CD14-positive monocyte (primary cell): ENCODE measurements around the gene COL19A1. TPM values are rescaled to one million over a fixed set of nuclear protein-coding genes. Genes with fewer than 3 reads are reported as not detected.

Experiments used
- DNase-seq, 3 donors: peaks; one replicate each; pipeline ENCODE4 v3.0.0-alpha.2; 2011 to 2022
- H2AFZ ChIP-seq: 2 replicates; pipeline ENCODE4 v1.6.0; 2012; ENCODE audit warnings: mild to moderate bottlenecking, low read depth, low read length, inconsistent platforms; ENCODE audit not compliant: insufficient read depth, poor library complexity, severe bottlenecking
- H3K27ac ChIP-seq, 2 donors: 1 replicate in 1 of 2; 2 replicates in 1 of 2; pipeline ENCODE4 v1.5.1; 2012 to 2013; ENCODE audit warnings: low read length in 2 of 2, control low read depth in 1 of 2, inconsistent platforms in 1 of 2, low read depth in 1 of 2, mild to moderate bottlenecking in 1 of 2
- H3K27me3 ChIP-seq, 2 donors: one replicate each; pipeline versions ENCODE4 v1.6.0 to v1.6.1; 2011 to 2013; ENCODE audit warnings: low read length in 2 of 2; ENCODE audit not compliant: control insufficient read depth in 2 of 2, insufficient read depth in 2 of 2
- H3K36me3 ChIP-seq, 2 donors: replicated peaks in 1 of 2; 1 replicate in 1 of 2; 2 replicates in 1 of 2; pipeline versions ENCODE4 v1.5.1 to v1.6.1; 2012 to 2013; ENCODE audit warnings: low read length in 2 of 2, control low read depth in 1 of 2, inconsistent platforms in 1 of 2, mild to moderate bottlenecking in 1 of 2; ENCODE audit not compliant: insufficient read depth in 2 of 2, control insufficient read depth in 1 of 2
- H3K4me1 ChIP-seq, 2 donors: 1 replicate in 1 of 2; 2 replicates in 1 of 2; pipeline versions ENCODE4 v1.5.1 to v1.6.1; 2012 to 2013; ENCODE audit warnings: low read length in 2 of 2, control low read depth in 1 of 2, inconsistent platforms in 1 of 2, mild to moderate bottlenecking in 1 of 2, moderate library complexity in 1 of 2; ENCODE audit not compliant: insufficient read depth in 2 of 2, control insufficient read depth in 1 of 2
- H3K4me2 ChIP-seq: replicated peaks from 2 replicates; pipeline ENCODE3; 2012; ENCODE audit warnings: low read length, moderate library complexity, mild to moderate bottlenecking; ENCODE audit not compliant: poor library complexity, severe bottlenecking; ENCODE audit errors: extremely low read depth
- H3K4me3 ChIP-seq, 3 experiments: fragments of 200-600 bp in 1 of 3; sonication (generic) in 1 of 3; replicated peaks in 1 of 3; 1 replicate in 2 of 3; 2 replicates in 1 of 3; pipeline ENCODE4 v1.5.1; 2011 to 2013; ENCODE audit warnings: low read length in 3 of 3, mild to moderate bottlenecking in 3 of 3, control low read depth in 2 of 3, low read depth in 2 of 3, inconsistent platforms in 1 of 3, moderate library complexity in 1 of 3
- H3K79me2 ChIP-seq: 2 replicates; pipeline ENCODE4 v1.6.0; 2012; ENCODE audit warnings: mild to moderate bottlenecking, control low read depth, inconsistent platforms, low read length, moderate library complexity; ENCODE audit not compliant: insufficient read depth
- H3K9ac ChIP-seq: 2 replicates; pipeline ENCODE4 v1.6.0; 2017; ENCODE audit warnings: low read length, mild to moderate bottlenecking; ENCODE audit not compliant: insufficient read depth, poor library complexity, severe bottlenecking
- H3K9me3 ChIP-seq, 2 donors: replicated peaks in 1 of 2; 1 replicate in 1 of 2; 2 replicates in 1 of 2; pipeline versions ENCODE4 v1.5.1 to v1.6.1; 2012 to 2013; ENCODE audit warnings: low read length in 2 of 2, control low read depth in 1 of 2; ENCODE audit not compliant: control insufficient read depth in 1 of 2, insufficient read depth in 1 of 2
- H4K20me1 ChIP-seq: 2 replicates; pipeline ENCODE4 v1.6.0; 2012; ENCODE audit warnings: mild to moderate bottlenecking, low read length, control low read depth, moderate library complexity; ENCODE audit not compliant: insufficient read depth
- H3K27ac Mint-ChIP-seq, 7 donors: one replicate each; pipeline ENCODE4 v1.8.0; 2020; ENCODE audit warnings: mild to moderate bottlenecking in 7 of 7, mixed read lengths in 7 of 7, moderate library complexity in 6 of 7, inconsistent platforms in 2 of 7
- H3K27me3 Mint-ChIP-seq, 3 donors: one replicate each; pipeline ENCODE4 v1.8.0; 2021 to 2022; ENCODE audit warnings: low read depth in 3 of 3, mild to moderate bottlenecking in 3 of 3, mixed read lengths in 3 of 3, moderate library complexity in 3 of 3, inconsistent platforms in 1 of 3
- H3K36me3 Mint-ChIP-seq, 2 donors: one replicate each; pipeline ENCODE4 v1.8.0; 2020; ENCODE audit warnings: mixed read lengths in 2 of 2, inconsistent platforms in 1 of 2, mild to moderate bottlenecking in 1 of 2
- H3K4me1 Mint-ChIP-seq: one replicate; pipeline ENCODE4 v1.8.0; 2020; ENCODE audit warnings: mild to moderate bottlenecking, mixed read lengths
- H3K4me3 Mint-ChIP-seq, 2 donors: one replicate each; pipeline ENCODE4 v1.8.0; 2020; ENCODE audit warnings: mild to moderate bottlenecking in 2 of 2, mixed read lengths in 2 of 2, moderate library complexity in 1 of 2
- H3K9me3 Mint-ChIP-seq, 7 donors: one replicate each; pipeline ENCODE4 v1.8.0; 2020 to 2022; ENCODE audit warnings: mixed read lengths in 7 of 7, mild to moderate bottlenecking in 6 of 7, moderate library complexity in 6 of 7, inconsistent platforms in 2 of 7
- WGBS: methylation state at CpG from one replicate; pipeline ENCODE4 v1.1.5; 2013; ENCODE audit warnings: missing lambda C conversion rate; ENCODE audit not compliant: insufficient coverage; 5-methylcytosine and 5-hydroxymethylcytosine counted together
- intact Hi-C, 2 donors: fragments of 100-400 bp; cut with micrococcal nuclease; formaldehyde crosslinking; loops; one replicate each; pipeline versions ENCODE4 v1.15.0 to v1.15.1; 2023
- polyA plus RNA-seq, 3 donors: library from polyadenylated mRNA; depleted of rRNA in 1 of 3; unstranded in 2 of 3; stranded (reverse) in 1 of 3; fragments of 300-500 nt in 2 of 3; fragments of >200 nt in 1 of 3; fragmentation: Illumina TruSeq in 2 of 3; gene quantifications; 1 replicate in 2 of 3; 2 replicates in 1 of 3; pipeline ENCODE4 v1.2.3, GENCODE V29; 2012 to 2021
- TF ChIP-seq, protein P1 (sequence below): fragments of 200-600 bp; IDR thresholded peaks from one replicate; pipeline ENCODE4 v1.8.0; 2022; ENCODE audit warnings: antibody characterized with exemption, mild to moderate bottlenecking

Gene COL19A1
- polyA plus RNA-seq, 3 donors: not detected

DNA sequence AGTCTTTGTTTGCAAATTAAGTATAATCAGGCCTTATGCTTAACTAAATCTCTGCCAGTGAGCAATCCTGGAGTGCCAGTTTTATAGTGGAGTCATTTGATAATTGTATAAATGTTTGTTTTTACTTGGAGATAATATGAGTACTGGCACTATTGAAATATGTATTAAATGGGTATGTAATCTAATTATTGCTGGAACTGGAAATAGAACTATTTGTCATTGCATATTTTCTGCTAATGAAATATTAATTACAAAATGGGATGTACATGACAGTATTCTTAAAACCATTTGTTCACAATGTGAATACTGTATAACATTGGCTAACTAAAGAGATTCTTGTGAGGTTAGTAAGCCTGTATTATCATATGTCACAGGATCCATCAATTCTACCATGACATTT lies 49.0 kb upstream of the COL19A1 start:
- Histone ChIP-seq H3K27me3 (no peaks in the 10 kb centered on the region), H3K4me2 (no peak overlapping the region), H3K27ac (no peak overlapping the region), H3K4me3 (no peak overlapping the region), H3K9ac (no peak overlapping the region), H4K20me1 (no peaks in the 10 kb centered on the region), H2AFZ (no peak overlapping the region), H3K79me2 (no peaks in the 10 kb centered on the region), H3K9me3 (no peaks in the 10 kb centered on the region), H3K4me1 (peaks cover 20 to 27% of the 10 kb centered on the region in 2 donors), H3K36me3 (no peaks in the 10 kb centered on the region)
- Mint-ChIP-seq H3K9me3 (peaks cover 0 to 3% (median 0%) of the 10 kb centered on the region in 7 donors), H3K27me3 (peaks cover 0 to 3% (median 0%) of the 10 kb centered on the region in 3 donors), H3K4me3 (no peak overlapping the region), H3K36me3 (peaks cover 0 to 2% of the 10 kb centered on the region in 2 donors), H3K4me1 (peaks cover 28% of the 10 kb centered on the region), H3K27ac (no peak overlapping the region)
- intact Hi-C loops: no loop called here
- TF ChIP-seq, protein P1, sequence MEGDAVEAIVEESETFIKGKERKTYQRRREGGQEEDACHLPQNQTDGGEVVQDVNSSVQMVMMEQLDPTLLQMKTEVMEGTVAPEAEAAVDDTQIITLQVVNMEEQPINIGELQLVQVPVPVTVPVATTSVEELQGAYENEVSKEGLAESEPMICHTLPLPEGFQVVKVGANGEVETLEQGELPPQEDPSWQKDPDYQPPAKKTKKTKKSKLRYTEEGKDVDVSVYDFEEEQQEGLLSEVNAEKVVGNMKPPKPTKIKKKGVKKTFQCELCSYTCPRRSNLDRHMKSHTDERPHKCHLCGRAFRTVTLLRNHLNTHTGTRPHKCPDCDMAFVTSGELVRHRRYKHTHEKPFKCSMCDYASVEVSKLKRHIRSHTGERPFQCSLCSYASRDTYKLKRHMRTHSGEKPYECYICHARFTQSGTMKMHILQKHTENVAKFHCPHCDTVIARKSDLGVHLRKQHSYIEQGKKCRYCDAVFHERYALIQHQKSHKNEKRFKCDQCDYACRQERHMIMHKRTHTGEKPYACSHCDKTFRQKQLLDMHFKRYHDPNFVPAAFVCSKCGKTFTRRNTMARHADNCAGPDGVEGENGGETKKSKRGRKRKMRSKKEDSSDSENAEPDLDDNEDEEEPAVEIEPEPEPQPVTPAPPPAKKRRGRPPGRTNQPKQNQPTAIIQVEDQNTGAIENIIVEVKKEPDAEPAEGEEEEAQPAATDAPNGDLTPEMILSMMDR: no peak
- DNase-seq: no peak

GRCh38 chr6:69818223-69818930 lies 48.0 kb upstream of the COL19A1 start:
- H3K27ac Mint-ChIP-seq: peak overlapping the region in 1 of 7 donors; percentile 45
- no peak overlapping the region for H3K4me3 Mint-ChIP-seq
- no peaks in the 10 kb centered on the region for H4K20me1 ChIP-seq
- H3K9ac ChIP-seq: no peak overlapping the region
- no peak overlapping the region for H3K27ac ChIP-seq
- WGBS: 80% methylated on average over 2 of the region's 2 CpGs
- intact Hi-C loops: no loop called here
- H2AFZ ChIP-seq: no peak overlapping the region
- H3K27me3 ChIP-seq: no peaks in the 10 kb centered on the region
- DNase-seq: no peak
- TF ChIP-seq, protein P1: no peak
- peaks cover 18% of the 10 kb centered on the region for H3K4me1 Mint-ChIP-seq
- no peaks in the 10 kb centered on the region for H3K36me3 ChIP-seq
- peaks cover 0 to 2% of the 10 kb centered on the region in 2 donors for H3K36me3 Mint-ChIP-seq
- no peak overlapping the region for H3K4me2 ChIP-seq
- H3K4me1 ChIP-seq: peaks cover 11 to 16% of the 10 kb centered on the region in 2 donors
- no peaks in the 10 kb centered on the region for H3K79me2 ChIP-seq
- no peaks in the 10 kb centered on the region for H3K9me3 ChIP-seq
- H3K27me3 Mint-ChIP-seq: peaks cover 0 to 3% (median 0%) of the 10 kb centered on the region in 3 donors
- H3K9me3 Mint-ChIP-seq: peaks cover 0 to 3% (median 0%) of the 10 kb centered on the region in 7 donors
- H3K4me3 ChIP-seq: no peak overlapping the region
